HG02840 (cell line): ENCODE data around the gene PAFAH2.

Experiments
- ATAC-seq: cut with Tn5 transposase; IDR thresholded peaks from one replicate; pipeline ENCODE4 v1.9.1; 2021; ENCODE audit warnings: mild to moderate bottlenecking, moderate library complexity, moderate number of reproducible peaks; ENCODE audit not compliant: unreplicated experiment, low FRiP score

The PAFAH2 gene

DNA sequence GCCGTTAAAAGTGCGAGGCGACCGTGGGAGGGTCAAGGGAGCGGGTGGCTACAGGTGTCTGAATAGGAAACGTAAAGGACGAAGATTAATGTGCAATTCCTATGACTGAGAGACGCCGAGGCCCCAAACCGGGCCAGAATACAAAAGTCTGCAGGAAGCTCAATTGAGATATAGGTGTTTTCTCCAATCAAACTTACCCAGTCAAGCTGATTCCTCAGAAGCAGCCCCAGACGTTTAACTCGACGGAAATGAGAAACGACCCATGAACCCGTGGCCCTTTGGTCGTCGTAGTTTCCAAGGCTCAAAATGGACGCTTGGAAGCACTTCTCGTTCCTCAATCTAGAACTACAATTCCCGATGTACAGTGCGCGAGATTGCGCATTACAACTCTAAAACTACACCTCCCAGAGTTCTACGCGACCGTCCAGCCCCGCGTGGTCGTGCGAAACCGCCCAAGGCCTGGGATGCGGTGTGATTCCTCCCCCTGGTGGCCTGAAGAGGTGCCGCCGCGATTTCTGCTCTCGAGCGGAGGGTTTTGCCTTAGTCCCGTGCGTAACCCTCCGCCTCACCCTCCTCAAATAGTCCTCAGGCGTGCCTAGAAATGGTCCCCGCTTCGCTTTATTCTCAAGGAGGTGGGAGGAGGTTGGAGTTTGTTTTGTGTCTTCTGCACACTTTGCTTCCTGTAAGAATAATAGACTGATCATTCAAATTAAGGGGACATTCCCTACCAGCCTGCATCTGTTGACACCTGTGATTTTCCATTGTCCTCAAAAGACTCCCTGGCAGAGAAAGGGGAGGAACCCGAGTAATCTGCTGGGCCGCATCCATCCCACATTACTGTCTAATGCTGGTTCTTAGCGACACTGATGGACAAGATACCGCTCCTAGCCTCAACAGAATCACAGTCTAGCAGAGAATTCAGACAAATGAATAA is at the start of gene PAFAH2:
Gene PAFAH2 (minus strand): TSS at position 236 of the 934 bp plus-strand sequence. CDS start 7,247 bp downstream, outside the sequence.
- peak; percentile 96 for ATAC-seq

DNA sequence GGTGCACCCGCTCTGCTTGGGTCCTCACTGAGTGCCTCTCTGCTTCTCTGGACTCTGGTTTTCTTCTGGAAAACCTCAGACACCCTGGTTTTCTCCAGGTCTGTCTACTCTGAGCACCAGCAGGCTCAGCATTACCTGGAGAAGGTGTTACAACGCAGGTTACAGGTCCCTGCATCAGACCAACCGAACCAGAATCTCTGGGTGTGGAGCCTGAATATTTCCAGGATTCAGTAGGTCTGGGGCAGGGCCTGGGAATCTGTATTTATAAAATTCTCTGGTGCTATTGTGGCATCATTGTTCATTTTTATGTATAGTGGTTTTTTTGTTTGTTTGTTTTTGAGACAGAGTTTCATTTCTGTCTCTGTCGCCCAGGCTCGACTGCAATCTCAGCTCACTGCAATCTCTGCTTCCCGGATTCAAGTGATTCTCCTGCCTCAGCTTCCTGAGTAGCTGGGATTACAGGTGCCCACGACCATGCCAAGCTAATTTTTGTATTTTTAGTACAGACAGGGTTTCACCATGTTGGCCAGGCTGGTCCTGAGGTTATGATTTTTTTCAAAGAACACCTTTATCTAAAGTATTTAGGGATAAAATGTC is 49.5 kb upstream of the PAFAH2 start:
- ATAC-seq, result no peak

DNA sequence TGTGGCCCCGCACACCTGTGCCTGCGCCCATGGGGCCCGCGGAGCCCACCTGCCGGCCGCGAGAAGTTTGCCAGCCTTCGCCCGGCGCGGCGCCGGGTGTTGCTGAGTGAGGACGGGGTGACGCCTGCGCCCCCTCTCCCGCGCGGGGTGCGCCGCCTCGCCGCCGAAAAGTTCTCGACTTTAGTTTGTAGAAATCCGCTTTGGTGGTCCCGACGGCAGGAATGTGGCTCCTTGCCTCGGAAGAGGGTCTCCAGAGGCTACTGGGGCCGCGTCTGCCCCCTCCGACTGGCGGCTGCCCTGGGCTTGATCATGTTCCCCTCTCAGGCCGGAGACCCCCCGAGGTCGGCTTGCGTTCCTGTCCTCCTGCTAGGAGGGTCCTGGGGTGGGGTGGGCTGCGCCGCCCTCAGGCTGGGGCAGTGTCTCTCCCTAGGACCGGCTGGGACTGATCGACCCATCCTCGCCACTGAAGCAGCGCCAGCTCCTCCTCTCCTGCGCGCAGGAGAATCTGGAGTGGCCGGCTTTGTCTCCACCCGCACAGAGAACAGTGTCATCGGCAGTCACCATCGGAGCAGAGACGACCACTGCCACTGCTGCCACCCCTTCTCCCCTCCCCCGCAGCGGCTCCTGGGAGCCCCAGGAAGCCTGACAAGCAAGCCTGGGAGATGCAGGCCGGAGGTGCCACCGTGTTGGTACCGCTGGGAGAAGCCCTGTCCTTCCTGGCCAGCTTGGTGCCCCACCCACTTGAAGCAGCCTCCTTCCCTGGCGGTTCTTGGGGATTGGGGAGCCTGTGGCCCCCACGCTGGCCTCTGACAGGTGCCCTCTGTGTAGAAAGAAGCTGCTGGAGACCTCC is 48.6 kb upstream of the PAFAH2 start:
- ATAC-seq, result no peak

- ATAC-seq, result no peak
These were observed 47.9 kb upstream of the PAFAH2 start, which contains the start of gene SLC30A2 for GRCh38 chr1:26045722-26046245. Gene SLC30A2, minus strand, starts transcription at chr1:26046118. Its CDS starts 222 bp downstream, at chr1:26045896.

- ATAC-seq, result no peak
These were observed 47.3 kb upstream of the PAFAH2 start for GRCh38 chr1:26044971-26045721.

DNA sequence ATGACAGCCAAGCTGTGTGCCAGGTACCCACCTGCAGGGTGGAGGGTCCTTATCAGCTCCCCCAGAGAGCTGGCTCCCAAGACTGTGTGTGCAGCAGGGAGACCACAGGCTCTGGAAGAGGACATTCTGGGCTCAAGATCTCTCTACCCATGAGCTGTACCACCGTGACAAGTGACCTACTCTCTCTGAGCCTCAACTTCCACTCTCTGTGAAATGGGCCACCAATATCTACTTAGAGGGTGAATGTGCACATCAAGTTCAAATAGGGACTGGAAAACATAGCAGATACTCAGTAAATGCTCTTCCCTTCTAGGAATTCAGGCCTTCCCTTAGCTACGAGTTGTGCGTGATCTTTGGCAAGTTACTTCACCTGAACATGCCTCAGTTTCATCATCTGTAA is 46.6 kb upstream of the PAFAH2 start:
- no peak for ATAC-seq

- no peak for ATAC-seq
These were observed 45.9 kb upstream of the PAFAH2 start for GRCh38 chr1:26043765-26044164.

GRCh38 chr1:26041978-26042377 is 44.1 kb upstream of the PAFAH2 start:
- ATAC-seq, result no peak

GRCh38 chr1:26041401-26041800 is 43.5 kb upstream of the PAFAH2 start:
- ATAC-seq, result no peak

GRCh38 chr1:26038904-26039303 is 41.0 kb upstream of the PAFAH2 start:
- no peak for ATAC-seq

DNA sequence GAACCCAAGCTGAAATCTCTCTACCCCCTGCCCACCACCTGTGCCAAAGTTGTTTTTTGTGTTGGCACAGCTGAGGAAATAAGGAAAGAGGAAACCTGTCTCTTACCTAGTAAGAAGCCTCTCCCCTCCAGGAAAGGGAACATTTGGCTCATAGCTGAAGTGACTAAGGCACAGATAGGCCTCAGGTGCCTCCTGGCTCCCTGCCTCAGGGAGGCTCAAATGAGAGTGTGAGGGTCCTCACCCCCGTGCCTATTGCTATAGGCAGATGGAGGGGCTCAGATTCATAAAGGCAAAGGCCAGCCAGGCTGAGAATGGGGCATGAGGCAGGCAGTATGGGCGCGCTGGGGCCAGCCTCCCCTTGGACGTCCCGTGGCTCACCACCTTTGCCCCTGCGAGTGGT is 40.6 kb upstream of the PAFAH2 start:
- no peak for ATAC-seq

GRCh38 chr1:26037904-26038303 is 40.0 kb upstream of the PAFAH2 start:
- no peak for ATAC-seq

- ATAC-seq, result no peak
These were observed 39.0 kb upstream of the PAFAH2 start for GRCh38 chr1:26036756-26037281.

DNA sequence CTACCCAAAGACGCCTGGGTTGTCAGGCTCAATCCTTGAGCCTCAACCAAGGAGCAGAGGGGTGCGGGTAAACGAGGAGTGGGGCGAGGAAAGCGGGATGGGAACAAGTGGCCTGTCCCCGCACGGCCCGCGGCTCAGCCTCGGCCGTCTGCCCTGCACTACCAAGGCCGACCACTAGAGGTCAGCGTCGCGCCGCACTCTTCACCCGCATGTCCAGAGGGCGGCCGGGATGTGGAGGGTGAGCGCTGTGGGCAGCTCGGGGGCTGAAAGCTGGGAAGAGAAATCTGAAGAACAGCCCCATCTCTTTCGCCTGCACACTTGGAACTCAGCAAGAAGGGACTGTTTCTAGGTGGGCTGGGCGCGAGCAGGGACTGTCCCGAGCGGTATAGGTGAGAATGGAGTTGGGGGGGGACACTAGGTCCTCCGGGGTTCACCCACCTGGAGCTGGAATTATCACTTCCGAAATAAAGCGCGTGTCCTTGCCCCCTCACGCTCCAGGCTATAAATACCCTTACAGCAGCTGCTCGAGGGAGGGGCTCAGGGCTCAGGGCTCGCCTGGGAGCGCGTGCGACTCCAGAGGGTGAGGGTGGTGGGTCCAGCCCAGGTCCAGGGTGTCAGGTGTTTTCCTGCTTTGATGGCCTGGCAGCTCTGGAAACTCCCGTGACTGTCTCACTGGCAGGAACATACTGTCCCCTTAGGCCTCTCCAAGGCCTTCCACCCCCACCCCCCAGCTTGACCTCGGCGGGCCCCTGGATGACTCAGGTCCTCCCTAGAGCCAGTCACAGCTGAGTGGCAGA is 38.3 kb upstream of the PAFAH2 start:
- ATAC-seq, result peak; percentile 70

DNA sequence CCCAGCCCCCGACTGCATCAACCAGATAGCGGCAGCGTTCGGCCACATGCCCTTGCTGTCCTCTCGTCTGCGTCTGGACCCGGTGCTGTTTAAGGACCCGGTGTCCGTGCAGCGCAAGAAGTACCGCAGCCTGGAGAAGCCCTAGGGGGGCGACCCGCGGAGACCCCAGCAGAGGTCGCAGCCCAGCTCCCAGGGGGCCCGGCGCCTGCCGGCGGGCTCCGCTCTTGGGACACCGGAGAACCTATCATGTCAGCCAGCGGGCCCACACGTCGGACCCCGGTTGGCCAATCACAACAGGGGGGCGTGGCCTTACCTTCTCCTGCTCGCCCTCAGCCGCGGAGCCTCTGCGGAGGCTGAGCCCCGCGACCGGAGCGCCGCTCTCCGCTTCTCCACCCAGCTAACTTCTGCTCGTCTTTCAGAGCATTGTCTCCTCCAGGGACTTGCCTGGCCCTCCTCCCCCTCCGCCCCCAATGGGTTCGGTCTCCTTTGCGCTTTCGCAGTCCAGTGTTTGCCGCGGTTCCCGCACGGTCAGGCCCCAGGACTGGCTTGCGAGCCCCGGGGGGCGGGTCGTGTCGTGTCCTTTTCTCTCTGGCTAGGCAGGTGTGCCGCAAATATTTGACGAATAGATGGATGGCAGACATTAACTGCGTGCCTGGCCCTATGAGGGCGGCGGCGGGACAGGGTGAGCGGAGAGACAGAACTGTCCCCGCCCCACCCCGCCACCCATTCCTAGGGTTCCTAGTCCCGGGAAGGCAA is 37.5 kb upstream of the PAFAH2 start:
- peak; percentile 71 for ATAC-seq

DNA sequence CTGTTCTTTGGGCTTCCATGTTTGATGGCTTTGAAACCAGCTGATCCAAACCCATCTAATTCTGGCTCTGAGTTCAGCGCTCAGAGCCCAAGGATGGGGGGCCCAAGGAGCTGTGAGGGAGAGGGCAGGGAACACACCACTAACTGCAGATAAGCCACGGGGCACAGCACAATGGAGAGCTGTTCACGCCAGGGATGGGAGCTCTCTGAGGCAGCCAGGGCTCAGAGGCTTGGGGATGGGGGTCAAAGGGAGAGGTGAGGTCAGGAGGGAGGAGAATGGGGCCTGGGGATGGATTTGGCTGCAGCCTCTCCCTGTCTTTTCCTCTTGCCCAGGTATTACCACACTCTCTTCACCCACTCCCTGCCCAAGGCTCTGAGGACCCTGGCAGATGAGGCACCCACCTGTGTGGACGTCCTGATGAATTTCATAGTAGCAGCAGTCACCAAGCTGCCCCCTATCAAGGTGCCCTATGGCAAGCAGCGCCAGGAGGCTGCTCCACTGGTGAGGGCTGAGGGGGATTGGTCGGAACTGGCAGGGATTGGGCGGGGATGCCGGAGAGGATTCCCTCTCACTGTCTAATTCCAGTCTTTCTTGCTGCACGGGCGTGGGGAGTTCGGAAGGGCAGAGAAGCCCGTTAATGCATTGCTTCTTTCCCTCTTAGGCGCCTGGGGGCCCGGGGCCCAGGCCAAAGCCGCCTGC is 36.8 kb upstream of the PAFAH2 start:
- no peak for ATAC-seq

DNA sequence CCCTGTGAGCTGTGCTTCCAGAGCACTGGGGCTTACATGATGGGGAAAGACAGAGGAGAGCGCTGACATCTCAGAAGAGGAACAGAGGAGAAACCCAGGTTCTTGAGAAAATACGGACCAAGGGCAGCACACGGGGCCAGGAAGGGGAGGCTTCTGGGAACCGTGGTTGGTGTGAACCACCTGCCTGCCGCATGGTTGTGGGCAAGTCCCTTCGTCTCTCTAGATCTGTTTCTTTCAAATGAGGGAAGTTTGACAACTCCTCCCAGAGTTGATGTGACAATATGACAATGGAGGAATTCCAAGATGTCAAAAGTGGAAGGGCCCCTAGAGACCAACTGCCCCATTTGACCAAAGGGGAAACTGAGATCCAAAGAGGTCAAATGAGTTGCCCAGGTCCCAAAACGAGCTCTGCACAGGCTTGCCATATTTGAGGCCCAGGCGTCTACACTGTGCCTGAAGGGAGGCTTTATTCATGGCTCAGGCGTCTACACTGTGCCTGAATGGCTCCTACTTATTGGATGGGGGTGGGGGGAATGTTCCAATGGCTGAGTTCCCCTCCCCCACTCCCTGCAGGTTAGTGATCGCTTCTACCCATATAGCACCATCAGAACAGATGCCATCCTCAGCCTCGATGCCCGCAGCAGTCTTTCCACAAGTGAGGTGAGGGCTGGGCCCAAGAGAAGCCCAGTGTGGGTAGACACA is 34.9 kb upstream of the PAFAH2 start:
- ATAC-seq, result no peak
